ENCODE measurements around the gene TICRR. TPM values are rescaled to one million over a fixed set of nuclear protein-coding genes. Genes with fewer than 3 reads are reported as not detected.

TICRR gene
- total and polyA plus RNA-seq, 2 donors (not counting 1 experiment from before 2014, with no cell fraction given): 0.05 to 0.07 TPM

DNA sequence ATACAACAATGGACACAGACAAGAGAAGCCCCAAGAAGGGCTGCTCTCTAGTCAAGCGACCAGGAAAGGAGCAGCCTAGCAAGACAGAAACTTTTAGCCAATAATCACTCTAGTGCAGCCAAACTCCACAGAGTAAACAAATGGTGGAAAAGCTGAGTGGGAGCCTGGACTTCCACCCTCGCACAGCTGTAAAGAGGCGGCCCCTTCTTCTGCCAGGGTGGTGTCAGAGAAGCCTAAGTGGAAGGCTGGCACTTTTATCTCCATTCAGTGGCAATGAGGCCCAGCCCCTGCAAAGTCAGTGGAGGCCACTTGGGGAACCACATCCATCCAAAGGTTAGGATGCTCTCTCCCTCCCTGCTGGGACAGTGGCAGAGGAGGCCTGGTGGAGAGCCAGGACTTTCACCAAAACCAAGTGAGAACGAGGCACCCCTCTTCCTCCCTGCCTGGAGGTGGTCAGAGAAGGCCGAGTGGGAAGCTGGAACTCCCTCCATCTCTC lies 15.5 kb upstream of the TICRR start:
- no peak overlapping the region for H3K4me2 ChIP-seq (replicated peaks; ENCODE audit: low read depth, low read length, poor library complexity, severe bottlenecking)
- H3K9ac ChIP-seq (ENCODE audit: low read length): no peak overlapping the region
- no peak overlapping the region for H3K4me3 ChIP-seq (ENCODE audit: control extremely low read depth in 1 of 5, extremely low read depth in 1 of 5, insufficient read depth in 1 of 5, low read depth in 2 of 5, low read length in 4 of 5)
- H3K27ac ChIP-seq (ENCODE audit: low read length in 2 of 2): no peak overlapping the region
- Mint-ChIP-seq H3K4me3 (no peak overlapping the region), H3K4me1 (no peaks in the 10 kb centered on the region), H3K9me3 (ENCODE audit: insufficient read depth) (no peaks in the 10 kb centered on the region), H3K27ac (no peak overlapping the region), H3K27me3 (peaks cover 22% of the 10 kb centered on the region)
- intact Hi-C loops (cut with micrococcal nuclease): no loop called here
- ChIA-PET POLR2A (no interaction called here), CTCF (no interaction called here)
- H3K79me2 ChIP-seq (ENCODE audit: control insufficient read depth, insufficient read depth, low read length): no peaks in the 10 kb centered on the region
- no peaks in the 10 kb centered on the region for H3K4me1 ChIP-seq (ENCODE audit: control insufficient read depth in 2 of 2, insufficient read depth in 2 of 2, low read length in 2 of 2)
- ATAC-seq (ENCODE audit: low read depth): no peak
- H3K36me3 ChIP-seq (replicated peaks in 1 of 2; ENCODE audit: control extremely low read depth in 1 of 2, control insufficient read depth in 1 of 2, extremely low read depth in 1 of 2, insufficient read depth in 2 of 2, low read length in 1 of 2): no peaks in the 10 kb centered on the region
- H3K27me3 ChIP-seq (replicated peaks in 1 of 4; ENCODE audit: control extremely low read depth in 1 of 4, control insufficient read depth in 3 of 4, insufficient read depth in 4 of 4, low read length in 3 of 4): peaks cover 0 to 6% (median 2%) of the 10 kb centered on the region in 4 experiments
- no peaks in the 10 kb centered on the region for H3K9me3 ChIP-seq (ENCODE audit: control extremely low read depth in 1 of 3, control insufficient read depth in 2 of 3, insufficient read depth in 1 of 3, low read length in 2 of 3)
- no peak for TF ChIP-seq EZH2 (IDR thresholded peaks at IDR 0.05; ENCODE audit: borderline replicate concordance, insufficient read depth, low read depth, low read length, poor library complexity, severe bottlenecking)
- TF ChIP-seq, protein P1, sequence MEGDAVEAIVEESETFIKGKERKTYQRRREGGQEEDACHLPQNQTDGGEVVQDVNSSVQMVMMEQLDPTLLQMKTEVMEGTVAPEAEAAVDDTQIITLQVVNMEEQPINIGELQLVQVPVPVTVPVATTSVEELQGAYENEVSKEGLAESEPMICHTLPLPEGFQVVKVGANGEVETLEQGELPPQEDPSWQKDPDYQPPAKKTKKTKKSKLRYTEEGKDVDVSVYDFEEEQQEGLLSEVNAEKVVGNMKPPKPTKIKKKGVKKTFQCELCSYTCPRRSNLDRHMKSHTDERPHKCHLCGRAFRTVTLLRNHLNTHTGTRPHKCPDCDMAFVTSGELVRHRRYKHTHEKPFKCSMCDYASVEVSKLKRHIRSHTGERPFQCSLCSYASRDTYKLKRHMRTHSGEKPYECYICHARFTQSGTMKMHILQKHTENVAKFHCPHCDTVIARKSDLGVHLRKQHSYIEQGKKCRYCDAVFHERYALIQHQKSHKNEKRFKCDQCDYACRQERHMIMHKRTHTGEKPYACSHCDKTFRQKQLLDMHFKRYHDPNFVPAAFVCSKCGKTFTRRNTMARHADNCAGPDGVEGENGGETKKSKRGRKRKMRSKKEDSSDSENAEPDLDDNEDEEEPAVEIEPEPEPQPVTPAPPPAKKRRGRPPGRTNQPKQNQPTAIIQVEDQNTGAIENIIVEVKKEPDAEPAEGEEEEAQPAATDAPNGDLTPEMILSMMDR (IDR thresholded peaks at IDR 0.05): no peak
- DNase-seq: no peak
- no peaks in the 10 kb centered on the region for H4K20me1 ChIP-seq (ENCODE audit: control insufficient read depth, insufficient read depth, low read length, poor library complexity, severe bottlenecking)
- 89% methylated on average over 2 of the region's 5 CpGs for WGBS (ENCODE audit: insufficient coverage)
- no peak overlapping the region for H2AFZ ChIP-seq (ENCODE audit: insufficient read depth, low read depth, low read length, poor library complexity, severe bottlenecking)

DNA sequence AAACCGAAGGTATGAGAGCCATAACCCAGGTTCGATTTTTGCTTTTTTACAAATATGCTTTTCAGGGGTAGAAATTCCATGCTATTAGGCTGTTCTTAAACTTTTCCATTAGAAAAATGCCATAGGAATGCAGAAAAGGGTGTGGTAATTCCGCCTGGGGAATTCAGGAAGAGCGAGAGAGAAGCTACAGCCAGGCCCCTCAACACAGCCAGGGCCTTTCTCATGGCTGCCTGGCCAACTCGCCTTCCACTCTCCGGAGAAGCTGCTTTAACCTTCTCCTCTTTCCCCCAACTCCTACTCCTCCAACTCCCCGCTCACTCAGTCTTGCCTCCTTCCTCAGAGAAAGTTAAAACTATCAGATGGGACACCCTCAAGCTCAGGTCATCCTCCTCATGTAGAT lies 9.1 kb upstream of the TICRR start:
- Mint-ChIP-seq H3K9me3 (ENCODE audit: insufficient read depth) (peaks cover 2% of the 10 kb centered on the region), H3K4me1 (no peaks in the 10 kb centered on the region), H3K27me3 (peaks cover 28% of the 10 kb centered on the region), H3K27ac (no peak overlapping the region), H3K4me3 (no peak overlapping the region)
- DNase-seq (no peak), ATAC-seq (ENCODE audit: low read depth) (no peak)
- WGBS (ENCODE audit: insufficient coverage): 91% methylated on average over 3 of the region's 7 CpGs
- H3K4me2 ChIP-seq (replicated peaks; ENCODE audit: low read depth, low read length, poor library complexity, severe bottlenecking): no peak overlapping the region
- no peak overlapping the region for H3K9ac ChIP-seq (ENCODE audit: low read length)
- no peak for TF ChIP-seq EZH2 (IDR thresholded peaks at IDR 0.05; ENCODE audit: borderline replicate concordance, insufficient read depth, low read depth, low read length, poor library complexity, severe bottlenecking)
- TF ChIP-seq, protein P1 (IDR thresholded peaks at IDR 0.05): no peak
- intact Hi-C loops (cut with micrococcal nuclease): no loop called here
- POLR2A ChIA-PET: no interaction called here
- H3K27me3 ChIP-seq (replicated peaks in 1 of 4; ENCODE audit: control extremely low read depth in 1 of 4, control insufficient read depth in 3 of 4, insufficient read depth in 4 of 4, low read length in 3 of 4): no peaks in the 10 kb centered on the region
- H3K4me1 ChIP-seq (ENCODE audit: control insufficient read depth in 2 of 2, insufficient read depth in 2 of 2, low read length in 2 of 2): no peaks in the 10 kb centered on the region
- H3K9me3 ChIP-seq (ENCODE audit: control extremely low read depth in 1 of 3, control insufficient read depth in 2 of 3, insufficient read depth in 1 of 3, low read length in 2 of 3): no peaks in the 10 kb centered on the region
- CTCF ChIA-PET: no interaction called here
- H3K27ac ChIP-seq (ENCODE audit: low read length in 2 of 2): no peak overlapping the region
- H3K79me2 ChIP-seq (ENCODE audit: control insufficient read depth, insufficient read depth, low read length): no peaks in the 10 kb centered on the region
- H3K4me3 ChIP-seq (ENCODE audit: control extremely low read depth in 1 of 5, extremely low read depth in 1 of 5, insufficient read depth in 1 of 5, low read depth in 2 of 5, low read length in 4 of 5): no peak overlapping the region
- H3K36me3 ChIP-seq (replicated peaks in 1 of 2; ENCODE audit: control extremely low read depth in 1 of 2, control insufficient read depth in 1 of 2, extremely low read depth in 1 of 2, insufficient read depth in 2 of 2, low read length in 1 of 2): no peaks in the 10 kb centered on the region
- no peaks in the 10 kb centered on the region for H4K20me1 ChIP-seq (ENCODE audit: control insufficient read depth, insufficient read depth, low read length, poor library complexity, severe bottlenecking)
- no peak overlapping the region for H2AFZ ChIP-seq (ENCODE audit: insufficient read depth, low read depth, low read length, poor library complexity, severe bottlenecking)
